GM10847 (cell line): ENCODE data around the gene PRKCZ.

Experiments
- POLR2A ChIP-seq: IDR thresholded peaks from 2 replicates; pipeline ENCODE4 v1.6.1; 2011; ENCODE audit not compliant: insufficient read length; ENCODE audit errors: extremely low read depth

The PRKCZ gene

GRCh38 chr1:2093636-2094035, 43.4 kb downstream of the PRKCZ start:
- TF ChIP-seq POLR2A: no peak

GRCh38 chr1:2095394-2095793, 45.2 kb downstream of the PRKCZ start:
- TF ChIP-seq POLR2A: no peak

DNA sequence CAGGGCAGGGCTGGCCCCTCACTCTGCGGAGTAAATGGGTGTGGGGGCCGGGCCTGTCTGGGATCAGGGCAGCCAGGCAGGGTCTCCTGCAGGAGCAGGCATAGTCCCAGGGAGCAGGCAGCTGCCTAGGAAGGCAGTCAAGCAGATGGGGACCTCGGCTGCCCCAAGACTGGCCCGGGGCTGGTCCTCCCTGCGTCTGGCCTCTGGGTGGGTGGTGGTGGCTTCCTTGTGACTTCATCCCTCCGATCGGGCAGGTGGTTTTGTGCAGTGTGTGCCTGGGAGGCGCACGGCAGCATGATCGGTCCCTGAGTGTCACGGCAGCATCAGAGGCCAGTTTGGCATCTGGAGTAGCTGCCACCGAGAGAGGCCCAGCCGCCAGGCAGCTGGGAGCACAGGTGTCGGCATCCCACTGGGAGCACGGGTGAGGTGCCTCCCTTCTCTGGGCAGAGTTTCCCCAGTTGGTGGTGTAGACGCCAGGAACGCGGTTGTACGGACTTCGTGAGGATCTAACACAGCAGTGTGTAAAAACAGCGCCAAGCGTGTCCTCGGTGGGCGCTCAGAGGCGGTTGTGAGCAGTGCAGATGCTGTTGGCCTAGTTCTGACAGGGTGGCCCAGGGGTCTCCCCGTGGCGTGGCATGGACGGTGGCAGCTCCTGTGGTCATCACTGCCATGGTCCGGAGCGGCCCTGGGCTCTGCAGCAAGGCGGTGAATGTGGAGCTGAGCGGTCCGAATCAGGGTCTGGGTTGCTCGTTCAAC, 45.9 kb downstream of the PRKCZ start:
- no peak for TF ChIP-seq POLR2A

DNA sequence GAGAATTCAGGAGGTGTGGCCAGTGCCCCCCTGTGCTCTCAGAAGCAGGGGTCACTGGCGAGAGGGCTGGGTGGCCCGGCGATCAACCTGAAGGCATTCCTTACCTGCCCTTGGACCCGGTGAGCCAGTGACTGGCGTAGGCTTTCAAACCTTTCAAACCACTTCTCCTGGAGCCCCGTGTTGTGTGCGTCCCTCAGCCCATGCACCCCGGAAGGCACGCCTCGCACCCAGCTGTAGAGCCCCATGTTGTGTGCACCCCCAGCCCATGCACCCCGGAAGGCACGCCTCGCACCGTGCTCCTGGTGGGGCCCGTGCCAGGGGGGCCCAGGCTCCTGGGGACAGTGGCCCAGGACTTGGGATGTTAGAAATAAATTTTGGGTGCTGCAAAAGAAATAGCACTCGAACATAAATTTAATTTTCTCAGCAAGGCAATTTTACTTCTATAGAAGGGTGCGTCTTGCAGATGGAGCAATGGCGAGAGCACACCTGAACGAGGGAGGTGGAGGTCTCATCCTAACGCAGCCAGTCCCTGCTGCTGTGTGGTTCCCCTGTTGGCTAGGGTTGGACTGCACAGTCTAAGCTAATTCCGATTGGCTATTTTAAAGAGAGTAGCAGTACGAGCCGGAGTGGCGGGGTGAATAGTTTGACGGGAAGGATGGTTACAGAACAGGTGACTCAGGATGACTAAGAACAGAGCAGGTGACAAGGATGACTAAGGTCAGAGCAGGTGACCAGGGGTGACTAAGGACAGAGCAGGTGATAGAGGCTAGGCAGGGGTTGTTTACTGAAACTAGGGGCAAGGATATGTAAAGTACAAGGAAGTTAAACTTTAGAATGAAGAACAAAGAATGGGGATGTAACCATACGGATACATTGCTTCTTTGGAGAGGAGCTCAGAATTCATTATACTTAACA, 47.4 kb downstream of the PRKCZ start:
- no peak for TF ChIP-seq POLR2A

- TF ChIP-seq POLR2A: no peak
These were observed 48.1 kb downstream of the PRKCZ start for GRCh38 chr1:2098301-2098698.

DNA sequence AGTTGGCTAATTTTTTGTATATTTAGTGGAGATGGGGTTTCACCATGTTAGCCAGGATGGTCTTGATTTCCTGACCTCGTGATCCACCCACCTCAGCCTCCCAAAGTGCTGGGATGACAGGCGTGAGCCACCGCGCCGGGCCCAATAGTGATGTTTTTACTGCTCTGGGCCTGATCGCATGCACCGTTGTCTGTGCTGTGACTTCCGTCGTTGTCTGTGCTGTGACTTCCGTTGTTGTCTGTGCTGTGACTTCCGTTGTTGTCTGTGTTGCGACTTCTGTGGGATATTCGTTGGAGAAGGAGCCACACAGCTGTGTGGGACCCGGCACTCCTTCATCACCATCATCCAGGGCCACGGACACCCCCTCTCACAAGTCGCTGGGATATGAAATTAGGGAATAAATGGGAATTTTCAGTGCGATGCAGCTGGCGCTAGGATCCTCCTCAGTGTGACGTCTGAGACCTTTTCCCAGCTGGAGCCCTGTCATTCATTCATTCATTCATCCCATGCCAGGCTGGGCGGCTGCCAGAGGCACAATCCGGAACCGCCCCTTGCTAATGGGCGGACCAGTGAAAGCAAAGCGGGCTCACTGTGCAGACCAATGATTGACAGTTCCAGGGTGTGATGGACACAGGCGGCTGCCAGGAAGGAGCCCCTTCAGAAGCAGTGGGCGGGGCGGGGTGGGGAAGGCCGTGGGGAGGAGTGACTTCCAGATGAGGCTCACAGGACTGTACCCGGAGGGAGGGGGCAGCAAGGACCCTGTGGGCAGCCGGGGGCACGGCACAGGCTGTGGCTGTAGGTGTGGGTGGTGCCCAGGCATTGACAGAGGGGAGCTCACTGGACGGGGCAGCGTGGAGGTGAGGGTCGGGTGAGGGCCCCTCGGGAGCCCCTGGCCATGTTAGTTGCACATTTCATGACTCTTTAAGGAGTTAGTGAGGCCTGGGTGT, 48.9 kb downstream of the PRKCZ start:
- TF ChIP-seq POLR2A: no peak

- TF ChIP-seq POLR2A: no peak
These were observed 49.9 kb downstream of the PRKCZ start for GRCh38 chr1:2099886-2100779.

DNA sequence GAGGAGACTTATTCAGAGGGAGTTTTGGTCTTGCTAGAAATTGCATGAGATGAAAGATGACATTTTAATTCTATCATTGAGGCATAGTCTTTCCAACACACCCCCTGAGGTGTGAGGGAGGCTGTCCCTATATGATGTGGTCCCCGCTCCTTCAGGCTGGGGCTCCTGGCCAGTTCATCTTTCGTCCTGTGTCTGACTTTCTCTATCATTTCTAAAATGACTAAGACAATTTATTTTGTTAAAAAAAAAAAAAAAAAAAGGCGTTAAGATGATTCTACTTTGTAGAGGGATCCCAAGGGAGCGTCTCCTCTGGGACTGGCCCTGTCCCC, 50.5 kb downstream of the PRKCZ start:
- TF ChIP-seq POLR2A: no peak

DNA sequence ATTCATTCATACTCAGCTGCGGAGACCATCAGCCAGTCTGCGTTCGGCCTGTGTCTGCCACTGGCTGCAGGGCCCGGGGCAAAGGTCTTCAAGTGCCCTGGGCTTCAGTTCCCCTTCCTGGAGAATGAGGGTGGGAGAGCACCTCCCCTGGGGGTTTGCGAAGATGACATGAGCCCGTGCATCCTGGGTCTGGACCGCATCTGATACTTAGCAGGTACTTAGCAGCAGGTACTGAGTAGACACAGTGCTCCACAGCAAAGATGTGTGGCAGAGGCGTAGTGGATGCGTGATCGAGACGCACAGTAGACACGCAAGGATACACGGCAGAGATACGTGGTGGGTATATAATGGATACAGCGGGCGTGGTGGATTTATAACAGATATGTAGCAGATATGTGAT, 51.3 kb downstream of the PRKCZ start:
- TF ChIP-seq POLR2A: no peak

GRCh38 chr1:2101946-2102345, 51.7 kb downstream of the PRKCZ start:
- no peak for TF ChIP-seq POLR2A

- TF ChIP-seq POLR2A: no peak
These were observed 52.5 kb downstream of the PRKCZ start for GRCh38 chr1:2102753-2103152.

- TF ChIP-seq POLR2A: no peak
These were observed 53.2 kb downstream of the PRKCZ start for GRCh38 chr1:2103266-2103900.

GRCh38 chr1:2103901-2104590, 53.8 kb downstream of the PRKCZ start:
- no peak for TF ChIP-seq POLR2A
